Stomach (tissue), 9 donors: ENCODE results near the gene OR6C6. TPM values are rescaled to one million over a fixed set of nuclear protein-coding genes. Genes with fewer than 3 reads are reported as not detected.

Experiments used
- DNase-seq, 2 donors: peaks; one replicate each; pipeline versions ENCODE4 v3.0.0 to v3.0.0-alpha.2; 2013 to 2019
- H3K27ac ChIP-seq, 5 donors: fragments of 200-600 bp in 4 of 5; sonication (generic) in 4 of 5; one replicate each; pipeline ENCODE4 v1.5.1; 2013 to 2019; ENCODE audit warnings: mild to moderate bottlenecking in 1 of 5, moderate library complexity in 1 of 5
- H3K27me3 ChIP-seq, 3 donors: fragments of 200-600 bp; sonication (generic); one replicate each; pipeline ENCODE4 v1.5.1; 2017 to 2019; ENCODE audit warnings: mixed run types in 1 of 3
- H3K36me3 ChIP-seq, 4 donors: fragments of 200-600 bp; sonication (generic); 1 replicate in 3 of 4; 2 replicates in 1 of 4; pipeline ENCODE4 v1.5.1; 2016 to 2019
- H3K4me1 ChIP-seq, 4 donors: fragments of 200-600 bp; sonication (generic); one replicate each; pipeline ENCODE4 v1.5.1; 2016 to 2019
- H3K4me3 ChIP-seq, 4 donors: fragments of 200-600 bp; sonication (generic) in 3 of 4; one replicate each; pipeline ENCODE4 v1.5.1; 2016 to 2019; ENCODE audit warnings: mild to moderate bottlenecking in 1 of 4
- H3K9me3 ChIP-seq, 4 donors: fragments of 200-600 bp; sonication (generic); one replicate each; pipeline ENCODE4 v1.5.1; 2016 to 2019
- CTCF ChIP-seq, 7 experiments: fragments of 450-650 bp in 4 of 7; fragments of 200-600 bp in 3 of 7; sonication (generic) in 3 of 7; IDR thresholded peaks; one replicate each; pipeline ENCODE4 v1.5.1; 2016 to 2019; ENCODE audit warnings: antibody characterized with exemption in 7 of 7, control low read depth in 2 of 7, mild to moderate bottlenecking in 1 of 7
- EP300 ChIP-seq: sonication (generic); formaldehyde crosslinking; IDR thresholded peaks from one replicate; pipeline ENCODE4 v1.6.1; 2017; ENCODE audit warnings: antibody characterized with exemption
- POLR2A ChIP-seq, 4 donors: fragments of 450-650 bp; IDR thresholded peaks; one replicate each; pipeline ENCODE4 v1.6.1; 2016; ENCODE audit warnings: antibody characterized with exemption in 4 of 4, control low read depth in 2 of 4, mild to moderate bottlenecking in 1 of 4, moderate library complexity in 1 of 4
- POLR2AphosphoS5 ChIP-seq, 3 donors: sonication (generic); formaldehyde crosslinking; IDR thresholded peaks; one replicate each; pipeline ENCODE4 v1.6.1; 2016; ENCODE audit warnings: antibody characterized with exemption in 3 of 3
- WGBS, 5 donors: extraction: QIAGEN DNeasy Blood & Tissue Kit in 3 of 5; methylation state at CpG; one replicate each; pipeline versions ENCODE4 v1.1.5 to v1.1.7; 2013 to 2018; 5-methylcytosine and 5-hydroxymethylcytosine counted together
- intact Hi-C: fragments of 100-400 bp; cut with DNase I; formaldehyde crosslinking; loops from one replicate; pipeline ENCODE4 v1.15.1; 2023; ENCODE audit warnings: low total_unique reads
- polyA plus RNA-seq, 3 donors: library from polyadenylated mRNA; stranded (reverse); fragments of 200-250 nt; gene quantifications; one replicate each; pipeline ENCODE4 v1.2.3, GENCODE V29; 2013
- total RNA-seq, 5 donors: library from RNA; depleted of rRNA; stranded (reverse); fragments of >200 nt; gene quantifications; one replicate each; pipeline versions ENCODE4 v1.1.0 to v1.2.3, GENCODE V29; 2014 to 2016
- donor health status: healthy with polysubstance abuse.
- donor health status: Bipolar disorder and iron deficiency.
- donor health status: healthy.

OR6C6 gene
- total and polyA plus RNA-seq, 8 donors: not detected

GRCh38 chr12:55253281-55253680 is 43.1 kb downstream of the OR6C6 start:
- Histone ChIP-seq H3K27ac (no peak overlapping the region), H3K4me1 (no peaks in the 10 kb centered on the region), H3K4me3 (no peak overlapping the region), H3K27me3 (no peaks in the 10 kb centered on the region), H3K9me3 (peaks cover 0 to 4% (median 0%) of the 10 kb centered on the region in 4 donors), H3K36me3 (no peaks in the 10 kb centered on the region)
- TF ChIP-seq POLR2AphosphoS5 (IDR thresholded peaks at IDR 0.05) (no peak), EP300 (no peak), POLR2A (IDR thresholded peaks at IDR 0.05) (no peak), CTCF (IDR thresholded peaks at IDR 0.05) (no peak)
- DNase-seq: no peak
- intact Hi-C loops: no loop called here

- no peak for DNase-seq
- no peak overlapping the region for H3K4me3 ChIP-seq
- no peaks in the 10 kb centered on the region for H3K4me1 ChIP-seq
- no peak overlapping the region for H3K27ac ChIP-seq
- WGBS, 5 donors: 30 to 53% (median 38%) methylated on average over 3 of the region's 3 CpGs
- H3K27me3 ChIP-seq: no peaks in the 10 kb centered on the region
- intact Hi-C loops: no loop called here
- H3K36me3 ChIP-seq: no peaks in the 10 kb centered on the region
- no peak for TF ChIP-seq POLR2AphosphoS5 (IDR thresholded peaks at IDR 0.05)
- no peaks in the 10 kb centered on the region for H3K9me3 ChIP-seq
Observed at GRCh38 chr12:55250944-55251343, 45.4 kb downstream of the OR6C6 start.

GRCh38 chr12:55246159-55246558 is 50.2 kb downstream of the OR6C6 start:
- intact Hi-C loops: no loop called here
- no peak for TF ChIP-seq POLR2AphosphoS5 (IDR thresholded peaks at IDR 0.05)
- TF ChIP-seq POLR2A (IDR thresholded peaks at IDR 0.05): no peak
- TF ChIP-seq EP300: no peak
- no peak for TF ChIP-seq CTCF (IDR thresholded peaks at IDR 0.05)
- Histone ChIP-seq H3K4me3 (no peak overlapping the region), H3K27ac (no peak overlapping the region), H3K27me3 (no peaks in the 10 kb centered on the region), H3K4me1 (no peaks in the 10 kb centered on the region), H3K36me3 (no peaks in the 10 kb centered on the region), H3K9me3 (no peaks in the 10 kb centered on the region)
- DNase-seq: no peak
- WGBS, 5 donors: 58 to 69% (median 62%) methylated on average over 1 of the region's 1 CpG

GRCh38 chr12:55244309-55244708 is 52.1 kb downstream of the OR6C6 start, which contains the start of gene OR6C74:
TSS of gene OR6C74 (plus strand) at chr12:55244609. CDS start at chr12:55247288, 2,679 bp downstream.
- intact Hi-C loops: no loop called here
- WGBS, 5 donors: 90 to 93% (median 91%) methylated on average over 3 of the region's 3 CpGs
- no peak for TF ChIP-seq CTCF (IDR thresholded peaks at IDR 0.05)
- no peak for TF ChIP-seq POLR2A (IDR thresholded peaks at IDR 0.05)
- TF ChIP-seq EP300: no peak
- no peak for TF ChIP-seq POLR2AphosphoS5 (IDR thresholded peaks at IDR 0.05)

More at GRCh38 chr12:55244309-55244708, 52.1 kb downstream of the OR6C6 start, which contains the start of gene OR6C74:
- no peaks in the 10 kb centered on the region for H3K9me3 ChIP-seq
- H3K27ac ChIP-seq: no peak within 1 kb of the TSS
- no peak within 1 kb of the TSS for H3K4me3 ChIP-seq
- H3K36me3 ChIP-seq: no peaks in the 10 kb centered on the region
- no peaks in the 10 kb centered on the region for H3K4me1 ChIP-seq
- DNase-seq: no peak
- no peaks in the 10 kb centered on the region for H3K27me3 ChIP-seq

Other genes with a start within 250 kb of the OR6C6 start
- not detected for gene OR9K2, start 170.2 kb downstream of the OR6C6 start, total RNA-seq
- gene OR9K2, start 170.2 kb downstream of the OR6C6 start, polyA plus RNA-seq: not detected
- gene OR10A7, start 75.5 kb downstream of the OR6C6 start, total RNA-seq: not detected
- not detected for gene OR10A7, start 75.5 kb downstream of the OR6C6 start, polyA plus RNA-seq
- not detected for gene OR6C74, start 52.0 kb downstream of the OR6C6 start, total RNA-seq
- not detected for gene OR6C74, start 52.0 kb downstream of the OR6C6 start, polyA plus RNA-seq
- not detected for gene OR6C1, start 17.8 kb upstream of the OR6C6 start, total RNA-seq
- gene OR6C1, start 17.8 kb upstream of the OR6C6 start, polyA plus RNA-seq: not detected
- not detected for gene OR6C3, start 34.2 kb upstream of the OR6C6 start, total RNA-seq
- not detected for gene OR6C3, start 34.2 kb upstream of the OR6C6 start, polyA plus RNA-seq
- gene OR6C75, start 66.4 kb upstream of the OR6C6 start, total RNA-seq: not detected
- gene OR6C75, start 66.4 kb upstream of the OR6C6 start, polyA plus RNA-seq: not detected
- not detected for gene OR6C65, start 104.0 kb upstream of the OR6C6 start, total RNA-seq
- not detected for gene OR6C65, start 104.0 kb upstream of the OR6C6 start, polyA plus RNA-seq
- gene OR6C76, start 129.7 kb upstream of the OR6C6 start, total RNA-seq: not detected
- gene OR6C76, start 129.7 kb upstream of the OR6C6 start, polyA plus RNA-seq: not detected
- not detected for gene OR6C2, start 147.5 kb upstream of the OR6C6 start, total RNA-seq
- gene OR6C2, start 147.5 kb upstream of the OR6C6 start, polyA plus RNA-seq: not detected
- gene OR6C70, start 173.6 kb upstream of the OR6C6 start, total RNA-seq: not detected
- gene OR6C70, start 173.6 kb upstream of the OR6C6 start, polyA plus RNA-seq: not detected
- gene OR6C68, start 195.8 kb upstream of the OR6C6 start, total RNA-seq: not detected
- gene OR6C68, start 195.8 kb upstream of the OR6C6 start, polyA plus RNA-seq: not detected